ENCODE measurements around the gene ENDOG. TPM values are rescaled to one million over a fixed set of nuclear protein-coding genes. Genes with fewer than 3 reads are reported as not detected.

ENDOG gene
- total RNA-seq, 2 donors from 2014 or later: 59.5 to 66.4 TPM

Other genes starting within 250 kb of the ENDOG start
- gene DYNC2I2, start 161.7 kb upstream of the ENDOG start, total RNA-seq: 100 to 1,000 TPM in 1 of 2 donors, 10 to 100 TPM in 1; 39.7 to 152 TPM
- 100 to 1,000 TPM; 222 to 348 TPM for gene SET, start 129.3 kb upstream of the ENDOG start, total RNA-seq
- 1 to 10 TPM; 2.8 to 7.5 TPM for gene PKN3, start 116.0 kb upstream of the ENDOG start, total RNA-seq
- gene ZDHHC12, start 94.4 kb upstream of the ENDOG start, total RNA-seq: 100 to 1,000 TPM in 1 of 2 donors, 10 to 100 TPM in 1; 69.9 to 129 TPM
- gene ZER1, start 46.6 kb upstream of the ENDOG start, total RNA-seq: 10 to 100 TPM; 35.1 to 54.7 TPM
- gene TBC1D13, start 31.2 kb upstream of the ENDOG start, total RNA-seq: 10 to 100 TPM; 17.4 to 21.6 TPM
- 10 to 100 TPM; 25.1 to 66.6 TPM for gene SPOUT1, start 11.3 kb downstream of the ENDOG start, total RNA-seq
- 1 to 10 TPM; 2.0 to 5.1 TPM for gene KYAT1, start 63.5 kb downstream of the ENDOG start, total RNA-seq
- gene LRRC8A, start 63.6 kb downstream of the ENDOG start, total RNA-seq: 10 to 100 TPM; 26.5 to 31.5 TPM
- 1 to 10 TPM; 1.8 to 6.6 TPM for gene PHYHD1, start 102.5 kb downstream of the ENDOG start, total RNA-seq
- 10 to 100 TPM in 1 of 2 donors, 1 to 10 TPM in 1; 7.9 to 15.8 TPM for gene DOLK, start 129.1 kb downstream of the ENDOG start, total RNA-seq
- 10 to 100 TPM; 26.8 to 43.9 TPM for gene NUP188, start 129.2 kb downstream of the ENDOG start, total RNA-seq
- 100 to 1,000 TPM; 109 to 110 TPM for gene SH3GLB2, start 209.8 kb downstream of the ENDOG start, total RNA-seq
- 10 to 100 TPM; 47.4 to 74.8 TPM for gene MIGA2, start 218.1 kb downstream of the ENDOG start, total RNA-seq